KMS-11 (cell line): ENCODE measurements around the gene BCAS1.
"Not testable (repeated sequence)": the region's sequence is repeated elsewhere in the genome, so short reads cannot be mapped to it uniquely, and the experiment has no call there.

Experiments used
- H2AFZ ChIP-seq: fragments of 200-600 bp; sonication (generic); 2 replicates; pipeline ENCODE4 v1.6.1; 2016; ENCODE audit warnings: antibody characterized with exemption, mixed run types, low read depth
- H3K27ac ChIP-seq: fragments of 200-600 bp; sonication (generic); 2 replicates; pipeline ENCODE4 v1.6.1; 2016; ENCODE audit warnings: mild to moderate bottlenecking, mixed run types
- H3K27me3 ChIP-seq: fragments of 200-600 bp; sonication (generic); 2 replicates; pipeline ENCODE4 v1.6.1; 2017; ENCODE audit warnings: mild to moderate bottlenecking, low read depth, mixed run types, moderate library complexity; ENCODE audit not compliant: insufficient read depth
- H3K36me3 ChIP-seq: fragments of 200-600 bp; sonication (generic); 2 replicates; pipeline ENCODE4 v1.6.1; 2017; ENCODE audit warnings: mild to moderate bottlenecking, mixed run types; ENCODE audit not compliant: insufficient read depth
- H3K4me1 ChIP-seq: fragments of 200-600 bp; sonication (generic); 2 replicates; pipeline ENCODE4 v1.6.1; 2016; ENCODE audit warnings: mild to moderate bottlenecking, low read depth, mixed run types; ENCODE audit not compliant: poor library complexity, severe bottlenecking
- H3K4me2 ChIP-seq: fragments of 200-600 bp; sonication (generic); 2 replicates; pipeline ENCODE4 v1.7.0; 2016; ENCODE audit warnings: mild to moderate bottlenecking, mixed run types
- H3K4me3 ChIP-seq: fragments of 200-600 bp; sonication (generic); IDR thresholded peaks from 2 replicates; pipeline ENCODE4 v1.6.1; 2017; ENCODE audit warnings: low read depth, low read length, mixed read lengths; ENCODE audit not compliant: insufficient read depth
- H3K79me2 ChIP-seq: fragments of 200-600 bp; sonication (generic); 2 replicates; pipeline ENCODE4 v1.6.1; 2016; ENCODE audit warnings: low read depth, mixed run types; ENCODE audit not compliant: insufficient read depth
- H3K9ac ChIP-seq: fragments of 200-600 bp; sonication (generic); 2 replicates; pipeline ENCODE4 v1.6.1; 2016; ENCODE audit warnings: mild to moderate bottlenecking, mixed run types
- H4K20me1 ChIP-seq: fragments of 200-600 bp; sonication (generic); 2 replicates; pipeline ENCODE4 v1.6.1; 2016; ENCODE audit warnings: mild to moderate bottlenecking, mixed run types; ENCODE audit not compliant: insufficient read depth
- CTCF ChIP-seq: fragments of 200-600 bp; sonication (generic); conservative IDR thresholded peaks from 2 replicates; pipeline ENCODE4 v1.6.1; 2017; ENCODE audit warnings: low read depth, mild to moderate bottlenecking, antibody characterized with exemption, low read length, moderate library complexity, mixed read lengths

The BCAS1 gene

GRCh38 chr20:53977391-53977790 is 93.0 kb downstream of the BCAS1 start:
- H3K27ac ChIP-seq = no peak overlapping the region
- H3K9ac ChIP-seq = no peak overlapping the region
- no peak overlapping the region for H3K4me3 ChIP-seq
- no peaks in the 10 kb centered on the region for H3K4me1 ChIP-seq
- H3K36me3 ChIP-seq = no peaks in the 10 kb centered on the region
- no peak overlapping the region for H3K4me2 ChIP-seq
- no peaks in the 10 kb centered on the region for H3K79me2 ChIP-seq
- no peak overlapping the region for H2AFZ ChIP-seq
- no peaks in the 10 kb centered on the region for H4K20me1 ChIP-seq
- no peaks in the 10 kb centered on the region for H3K27me3 ChIP-seq
- no peak for TF ChIP-seq CTCF

DNA sequence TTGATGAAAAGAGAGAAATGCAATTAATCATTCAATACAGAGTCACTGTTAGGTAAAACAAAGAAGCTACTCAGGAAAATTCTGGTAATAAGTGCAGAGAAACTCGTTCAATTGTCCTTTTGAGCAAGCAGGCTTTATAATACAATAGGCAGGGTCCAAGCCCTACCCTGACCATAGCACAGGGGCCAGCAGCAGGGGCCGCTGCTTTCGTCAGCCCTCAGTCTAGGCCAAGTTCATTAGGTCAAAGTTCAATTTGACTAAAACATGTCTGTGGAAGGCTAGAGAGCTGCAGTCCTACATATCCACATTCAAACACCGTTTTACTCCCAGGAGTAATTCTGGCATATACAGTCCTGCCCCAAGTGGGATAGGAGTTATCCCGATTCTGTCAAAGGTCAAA is 94.6 kb downstream of the BCAS1 start:
- no peak overlapping the region for H2AFZ ChIP-seq
- H3K27me3 ChIP-seq = no peaks in the 10 kb centered on the region

DNA sequence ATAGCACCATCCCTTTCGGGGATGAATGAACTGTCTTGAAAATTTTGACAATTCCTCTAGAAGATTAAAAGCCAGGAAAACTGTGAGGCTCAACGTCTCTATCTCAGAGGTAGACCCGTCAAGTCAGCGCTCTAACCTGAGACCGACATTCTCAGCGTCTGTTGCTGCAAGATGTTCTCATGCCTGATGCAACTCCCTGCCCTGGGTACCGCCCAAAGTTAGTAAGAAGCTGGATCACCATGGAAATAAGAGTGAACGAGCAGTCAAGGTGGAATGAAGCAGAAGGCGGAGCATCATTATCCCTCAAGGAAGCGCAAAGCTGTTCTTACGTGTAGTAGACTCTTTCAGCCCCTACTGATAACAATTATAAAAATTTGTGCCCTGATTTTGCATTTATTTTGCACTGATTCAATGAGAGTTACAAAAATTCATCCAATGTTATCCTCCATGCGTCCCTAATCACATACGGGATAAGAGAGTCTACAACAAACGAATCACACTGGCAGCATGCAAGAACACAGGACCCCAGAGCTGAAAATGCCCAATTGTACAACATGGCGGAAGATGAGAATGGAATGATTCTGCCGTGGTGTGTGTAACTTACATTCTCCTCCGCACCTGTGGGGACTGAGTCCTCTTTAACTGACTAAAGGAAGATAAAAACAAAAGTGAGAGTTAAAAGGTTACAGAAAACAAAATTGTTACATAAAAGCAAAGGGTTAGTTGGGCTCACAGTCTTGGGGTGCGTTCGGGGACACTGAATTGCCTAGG is 95.4 kb downstream of the BCAS1 start:
- no peak overlapping the region for H3K27ac ChIP-seq
- no peaks in the 10 kb centered on the region for H3K79me2 ChIP-seq
- no peaks in the 10 kb centered on the region for H3K4me1 ChIP-seq
- H2AFZ ChIP-seq = no peak overlapping the region
- no peak overlapping the region for H3K4me2 ChIP-seq
- no peak for TF ChIP-seq CTCF
- H4K20me1 ChIP-seq = no peaks in the 10 kb centered on the region
- no peak overlapping the region for H3K9ac ChIP-seq
- H3K36me3 ChIP-seq = no peaks in the 10 kb centered on the region
- H3K4me3 ChIP-seq = no peak overlapping the region
- no peaks in the 10 kb centered on the region for H3K27me3 ChIP-seq

More for the DNA sequence above, 94.6 kb downstream of the BCAS1 start:
- Histone ChIP-seq H3K79me2 (no peaks in the 10 kb centered on the region), H3K4me3 (no peak overlapping the region), H3K36me3 (no peaks in the 10 kb centered on the region), H3K9ac (no peak overlapping the region), H3K4me1 (no peaks in the 10 kb centered on the region), H3K27ac (no peak overlapping the region), H4K20me1 (no peaks in the 10 kb centered on the region), H3K4me2 (no peak overlapping the region)
- TF ChIP-seq CTCF = no peak

GRCh38 chr20:53973882-53974281 is 96.5 kb downstream of the BCAS1 start:
- H3K4me3 ChIP-seq, H3K9ac ChIP-seq, H3K4me2 ChIP-seq, H2AFZ ChIP-seq, H3K27ac ChIP-seq, H4K20me1 ChIP-seq, H3K79me2 ChIP-seq, H3K27me3 ChIP-seq, H3K36me3 ChIP-seq, H3K4me1 ChIP-seq: not testable (repeated sequence)

GRCh38 chr20:53972179-53972578 is 98.2 kb downstream of the BCAS1 start:
- Histone ChIP-seq H3K4me2 (no peak overlapping the region), H3K4me3 (no peak overlapping the region), H4K20me1 (no peaks in the 10 kb centered on the region), H3K79me2 (no peaks in the 10 kb centered on the region), H3K27me3 (no peaks in the 10 kb centered on the region), H2AFZ (no peak overlapping the region), H3K27ac (no peak overlapping the region), H3K9ac (no peak overlapping the region), H3K36me3 (no peaks in the 10 kb centered on the region), H3K4me1 (peaks cover 3% of the 10 kb centered on the region)
- TF ChIP-seq CTCF = no peak
